Gastroesophageal sphincter (tissue), 3 donors: ENCODE data around the gene TCOF1.

ENCODE experiments used
- CTCF ChIP-seq, 4 experiments: fragments of 200-600 bp in 2 of 4; fragments of 450-650 bp in 2 of 4; sonication (generic) in 1 of 4; IDR thresholded peaks; one replicate each; pipeline ENCODE4 v1.5.1; 2017 to 2019; ENCODE audit warnings: antibody characterized with exemption in 4 of 4, mild to moderate bottlenecking in 2 of 4, moderate library complexity in 2 of 4
- EP300 ChIP-seq: sonication (generic); formaldehyde crosslinking; IDR thresholded peaks from one replicate; pipeline ENCODE4 v1.6.1; 2017; ENCODE audit warnings: antibody characterized with exemption, mild to moderate bottlenecking
- POLR2A ChIP-seq, 2 donors: fragments of 450-650 bp; IDR thresholded peaks; one replicate each; pipeline ENCODE4 v1.6.1; 2017; ENCODE audit warnings: antibody characterized with exemption in 2 of 2, mild to moderate bottlenecking in 2 of 2, moderate library complexity in 1 of 2
- POLR2AphosphoS5 ChIP-seq: sonication (generic); formaldehyde crosslinking; IDR thresholded peaks from one replicate; pipeline ENCODE4 v1.6.1; 2017; ENCODE audit warnings: antibody characterized with exemption

DNA sequence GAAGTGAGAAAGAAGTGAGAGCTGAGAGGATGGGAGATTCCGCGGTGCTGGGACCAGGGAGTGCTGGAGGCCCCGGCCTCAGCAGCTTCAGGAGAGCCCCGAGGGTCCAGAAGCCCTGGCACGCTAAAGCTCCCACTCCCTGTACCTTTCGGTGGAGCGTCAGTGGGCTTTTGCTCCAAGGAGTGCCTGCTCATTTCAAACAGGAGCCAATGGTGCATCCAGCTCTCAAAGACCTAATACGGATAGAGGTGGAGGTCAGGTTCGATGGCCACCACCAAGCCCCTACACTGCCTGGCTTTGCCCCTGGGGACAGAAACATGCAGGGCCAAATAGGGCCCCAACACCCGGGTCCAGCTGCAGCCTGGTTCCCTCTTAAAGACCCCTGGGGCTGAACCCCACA, 47.0 kb downstream of the TCOF1 start:
- no peak for TF ChIP-seq CTCF (IDR thresholded peaks at IDR 0.05)
- no peak for TF ChIP-seq POLR2AphosphoS5
- no peak for TF ChIP-seq POLR2A (IDR thresholded peaks at IDR 0.05)
- TF ChIP-seq EP300: no peak
